ENCODE data around the gene MAP4K4.

The MAP4K4 gene

GRCh38 chr2:101869527-101869926 is 172.0 kb downstream of the MAP4K4 start:
- no peak for DNase-seq (ENCODE audit: low spot score)
- in situ Hi-C loops (cut with MboI; ENCODE audit: low pct_unique_long_range_greater_than_20kb, low sequenced_read_pairs, unreplicated experiment): no loop called here

GRCh38 chr2:101870444-101870843 is 172.9 kb downstream of the MAP4K4 start:
- TF ChIP-seq CTCF (IDR thresholded peaks at IDR 0.05; ENCODE audit: extremely low read depth, insufficient read depth, missing control alignments): no peak
- DNase-seq (ENCODE audit: low spot score): no peak
- in situ Hi-C loops (cut with MboI; ENCODE audit: low pct_unique_long_range_greater_than_20kb, low sequenced_read_pairs, unreplicated experiment): no loop called here

More at GRCh38 chr2:101869527-101869926, 172.0 kb downstream of the MAP4K4 start:
- TF ChIP-seq CTCF (IDR thresholded peaks at IDR 0.05; ENCODE audit: extremely low read depth, insufficient read depth, missing control alignments): no peak

- in situ Hi-C loops (cut with MboI; ENCODE audit: low pct_unique_long_range_greater_than_20kb, low sequenced_read_pairs, unreplicated experiment): no loop called here
- no peak for DNase-seq (ENCODE audit: low spot score)
- TF ChIP-seq CTCF (IDR thresholded peaks at IDR 0.05; ENCODE audit: extremely low read depth, insufficient read depth, missing control alignments): no peak
Measured at GRCh38 chr2:101871480-101871879, 174.0 kb downstream of the MAP4K4 start.

GRCh38 chr2:101872480-101872879 is 175.0 kb downstream of the MAP4K4 start:
- TF ChIP-seq CTCF (IDR thresholded peaks at IDR 0.05; ENCODE audit: extremely low read depth, insufficient read depth, missing control alignments): no peak
- in situ Hi-C loops (cut with MboI; ENCODE audit: low pct_unique_long_range_greater_than_20kb, low sequenced_read_pairs, unreplicated experiment): no loop called here
- no peak for DNase-seq (ENCODE audit: low spot score)

- in situ Hi-C loops (cut with MboI; ENCODE audit: low pct_unique_long_range_greater_than_20kb, low sequenced_read_pairs, unreplicated experiment): no loop called here
- DNase-seq (ENCODE audit: low spot score): peak; percentile 24
- peak; percentile 42 for TF ChIP-seq CTCF (IDR thresholded peaks at IDR 0.05; ENCODE audit: extremely low read depth, insufficient read depth, missing control alignments)
Measured at GRCh38 chr2:101873543-101873942, 176.0 kb downstream of the MAP4K4 start.

- no peak for DNase-seq (ENCODE audit: low spot score)
- in situ Hi-C loops (cut with MboI; ENCODE audit: low pct_unique_long_range_greater_than_20kb, low sequenced_read_pairs, unreplicated experiment): no loop called here
- no peak for TF ChIP-seq CTCF (IDR thresholded peaks at IDR 0.05; ENCODE audit: extremely low read depth, insufficient read depth, missing control alignments)
Measured at GRCh38 chr2:101874069-101874468, 176.6 kb downstream of the MAP4K4 start.

GRCh38 chr2:101879466-101879865 is 182.0 kb downstream of the MAP4K4 start:
- no peak for DNase-seq (ENCODE audit: low spot score)
- in situ Hi-C loops (cut with MboI; ENCODE audit: low pct_unique_long_range_greater_than_20kb, low sequenced_read_pairs, unreplicated experiment): no loop called here
- TF ChIP-seq CTCF (IDR thresholded peaks at IDR 0.05; ENCODE audit: extremely low read depth, insufficient read depth, missing control alignments): no peak

All from GM13977 (cell line).